Urinary bladder (tissue), 4 donors: ENCODE data around the gene MACROD2. TPM values are rescaled to one million over a fixed set of nuclear protein-coding genes. Genes with fewer than 3 reads are reported as not detected.

Experiments
- DNase-seq: peaks from one replicate; pipeline ENCODE4 v3.0.0-alpha.2; 2015; ENCODE audit errors: extremely low spot score
- H3K27ac ChIP-seq: one replicate; pipeline ENCODE4 v1.5.1; 2013; ENCODE audit warnings: low read depth, mild to moderate bottlenecking, moderate library complexity
- H3K36me3 ChIP-seq: one replicate; pipeline ENCODE4 v1.6.1; 2013; ENCODE audit warnings: mild to moderate bottlenecking, moderate library complexity; ENCODE audit not compliant: insufficient read depth
- H3K4me1 ChIP-seq: one replicate; pipeline ENCODE4 v1.6.1; 2013; ENCODE audit warnings: mild to moderate bottlenecking, moderate library complexity; ENCODE audit not compliant: insufficient read depth
- H3K4me3 ChIP-seq: one replicate; pipeline ENCODE4 v1.5.1; 2013; ENCODE audit warnings: low read depth, low read length
- WGBS: extraction: QIAGEN DNeasy Blood & Tissue Kit; methylation state at CpG from one replicate; pipeline ENCODE4 v1.1.7; 2013; 5-methylcytosine and 5-hydroxymethylcytosine counted together
- polyA plus RNA-seq: library from polyadenylated mRNA; stranded (reverse); fragments of 200-250 nt; gene quantifications from one replicate; pipeline ENCODE4 v1.2.3, GENCODE V29; 2013
- total RNA-seq: library from RNA; depleted of rRNA; stranded (reverse); fragments of >200 nt; gene quantifications from one replicate; pipeline ENCODE4 v1.2.3, GENCODE V29; 2014
- donor health status: healthy with polysubstance abuse.
- donor health status: healthy.

MACROD2 gene
- total and polyA plus RNA-seq, 2 donors, result 3.0 to 28.2 TPM

- DNase-seq, result no peak
- H3K4me3 ChIP-seq, result no peak overlapping the region
- 96% methylated on average over 4 of the region's 4 CpGs for WGBS
- H3K36me3 ChIP-seq, result no peaks in the 10 kb centered on the region
- H3K27ac ChIP-seq, result no peak overlapping the region
- H3K4me1 ChIP-seq, result no peaks in the 10 kb centered on the region
These were observed 1616.2 kb downstream of the MACROD2 start for GRCh38 chr20:15611541-15611940.

GRCh38 chr20:15612198-15612597 lies 1616.9 kb downstream of the MACROD2 start:
- H3K4me1 ChIP-seq, result no peaks in the 10 kb centered on the region
- H3K27ac ChIP-seq, result no peak overlapping the region
- 92% methylated on average over 7 of the region's 7 CpGs for WGBS
- H3K36me3 ChIP-seq, result no peaks in the 10 kb centered on the region
- no peak for DNase-seq
- H3K4me3 ChIP-seq, result no peak overlapping the region

GRCh38 chr20:15612769-15613168 lies 1617.5 kb downstream of the MACROD2 start:
- Histone ChIP-seq H3K4me3 (no peak overlapping the region), H3K27ac (no peak overlapping the region), H3K4me1 (no peaks in the 10 kb centered on the region), H3K36me3 (no peaks in the 10 kb centered on the region)
- 78% methylated on average over 1 of the region's 1 CpG for WGBS
- DNase-seq, result no peak

- H3K4me1 ChIP-seq, result no peaks in the 10 kb centered on the region
- WGBS, result 17% methylated on average over 4 of the region's 4 CpGs
These were observed 1618.2 kb downstream of the MACROD2 start for GRCh38 chr20:15613530-15613929.

GRCh38 chr20:15616626-15617025 lies 1621.3 kb downstream of the MACROD2 start:
- no peak overlapping the region for H3K27ac ChIP-seq
- H3K36me3 ChIP-seq, result no peaks in the 10 kb centered on the region
- WGBS, result 75% methylated on average over 1 of the region's 1 CpG
- no peaks in the 10 kb centered on the region for H3K4me1 ChIP-seq
- no peak for DNase-seq
- no peak overlapping the region for H3K4me3 ChIP-seq

More at GRCh38 chr20:15613530-15613929, 1618.2 kb downstream of the MACROD2 start:
- no peaks in the 10 kb centered on the region for H3K36me3 ChIP-seq
- H3K27ac ChIP-seq, result no peak overlapping the region
- DNase-seq, result no peak
- no peak overlapping the region for H3K4me3 ChIP-seq

GRCh38 chr20:15618110-15618509 lies 1622.8 kb downstream of the MACROD2 start:
- no peaks in the 10 kb centered on the region for H3K4me1 ChIP-seq
- no peak for DNase-seq
- WGBS, result 84% methylated on average over 2 of the region's 2 CpGs
- no peak overlapping the region for H3K27ac ChIP-seq
- H3K36me3 ChIP-seq, result no peaks in the 10 kb centered on the region
- H3K4me3 ChIP-seq, result no peak overlapping the region

- 83% methylated on average over 5 of the region's 5 CpGs for WGBS
- H3K36me3 ChIP-seq, result no peaks in the 10 kb centered on the region
- no peak overlapping the region for H3K27ac ChIP-seq
- H3K4me3 ChIP-seq, result no peak overlapping the region
- no peaks in the 10 kb centered on the region for H3K4me1 ChIP-seq
- DNase-seq, result no peak
These were observed 1623.6 kb downstream of the MACROD2 start for GRCh38 chr20:15618912-15619311.

GRCh38 chr20:15619341-15619740 lies 1624.0 kb downstream of the MACROD2 start:
- 98% methylated on average over 4 of the region's 4 CpGs for WGBS

GRCh38 chr20:15619816-15620215 lies 1624.5 kb downstream of the MACROD2 start:
- Histone ChIP-seq H3K4me1 (no peaks in the 10 kb centered on the region), H3K36me3 (no peaks in the 10 kb centered on the region), H3K4me3 (no peak overlapping the region), H3K27ac (no peak overlapping the region)
- 92% methylated on average over 6 of the region's 6 CpGs for WGBS
- no peak for DNase-seq

More at GRCh38 chr20:15619341-15619740, 1624.0 kb downstream of the MACROD2 start:
- no peak overlapping the region for H3K27ac ChIP-seq
- DNase-seq, result no peak
- no peak overlapping the region for H3K4me3 ChIP-seq
- H3K36me3 ChIP-seq, result no peaks in the 10 kb centered on the region
- no peaks in the 10 kb centered on the region for H3K4me1 ChIP-seq

- WGBS, result 95% methylated on average over 6 of the region's 6 CpGs
- Histone ChIP-seq H3K36me3 (no peaks in the 10 kb centered on the region), H3K4me3 (no peak overlapping the region), H3K4me1 (no peaks in the 10 kb centered on the region), H3K27ac (no peak overlapping the region)
- no peak for DNase-seq
These were observed 1627.1 kb downstream of the MACROD2 start for GRCh38 chr20:15622368-15622767.

GRCh38 chr20:15623215-15623614 lies 1627.9 kb downstream of the MACROD2 start:
- WGBS, result 95% methylated on average over 2 of the region's 2 CpGs
- H3K36me3 ChIP-seq, result no peaks in the 10 kb centered on the region
- H3K4me1 ChIP-seq, result no peaks in the 10 kb centered on the region

GRCh38 chr20:15625981-15626380 lies 1630.7 kb downstream of the MACROD2 start:
- DNase-seq, result no peak
- WGBS, result 83% methylated on average over 2 of the region's 2 CpGs
- Histone ChIP-seq H3K27ac (no peak overlapping the region), H3K4me1 (no peaks in the 10 kb centered on the region), H3K36me3 (no peaks in the 10 kb centered on the region), H3K4me3 (no peak overlapping the region)

More at GRCh38 chr20:15623215-15623614, 1627.9 kb downstream of the MACROD2 start:
- no peak for DNase-seq
- no peak overlapping the region for H3K27ac ChIP-seq
- no peak overlapping the region for H3K4me3 ChIP-seq

GRCh38 chr20:15627089-15627488 lies 1631.8 kb downstream of the MACROD2 start:
- 66% methylated on average over 3 of the region's 3 CpGs for WGBS
- DNase-seq, result no peak

GRCh38 chr20:15627501-15627903 lies 1632.2 kb downstream of the MACROD2 start:
- Histone ChIP-seq H3K4me3 (no peak overlapping the region), H3K4me1 (no peaks in the 10 kb centered on the region), H3K36me3 (no peaks in the 10 kb centered on the region), H3K27ac (no peak overlapping the region)
- DNase-seq, result no peak

More at GRCh38 chr20:15627089-15627488, 1631.8 kb downstream of the MACROD2 start:
- Histone ChIP-seq H3K4me3 (no peak overlapping the region), H3K27ac (no peak overlapping the region), H3K36me3 (no peaks in the 10 kb centered on the region), H3K4me1 (no peaks in the 10 kb centered on the region)

- no peak for DNase-seq
- Histone ChIP-seq H3K4me3 (no peak overlapping the region), H3K36me3 (no peaks in the 10 kb centered on the region), H3K27ac (no peak overlapping the region), H3K4me1 (no peaks in the 10 kb centered on the region)
- 88% methylated on average over 4 of the region's 4 CpGs for WGBS
These were observed 1633.6 kb downstream of the MACROD2 start for GRCh38 chr20:15628851-15629353.
